H1 (cell line): ENCODE measurements around the gene FKBP2. TPM values are rescaled to one million over a fixed set of nuclear protein-coding genes. Genes with fewer than 3 reads are reported as not detected.

Source experiments
- BCL11A ChIP-seq, 2 experiments: IDR thresholded peaks; one replicate each; pipeline ENCODE4 v1.6.1; 2011; ENCODE audit warnings: low read depth in 2 of 2, low read length in 2 of 2, mild to moderate bottlenecking in 2 of 2
- CHD1 ChIP-seq: IDR thresholded peaks from 2 replicates; pipeline ENCODE4 v1.6.1; 2012; ENCODE audit warnings: low read depth, low read length, improper control_type of control experiment
- CHD2 ChIP-seq: IDR thresholded peaks from 2 replicates; pipeline ENCODE4 v1.6.1; 2012; ENCODE audit warnings: low read length, improper control_type of control experiment
- EP300 ChIP-seq, 2 experiments: IDR thresholded peaks; 1 replicate in 1 of 2; 2 replicates in 1 of 2; pipeline ENCODE4 v1.6.1; 2011 to 2012; ENCODE audit warnings: low read depth in 2 of 2, low read length in 2 of 2, mild to moderate bottlenecking in 2 of 2, borderline replicate concordance in 1 of 2, inconsistent platforms in 1 of 2, moderate library complexity in 1 of 2
- FOSL1 ChIP-seq: IDR thresholded peaks from 2 replicates; pipeline ENCODE4 v1.6.1; 2011; ENCODE audit warnings: mild to moderate bottlenecking, low read depth, low read length, moderate library complexity; ENCODE audit not compliant: insufficient read depth
- HDAC2 ChIP-seq, 2 experiments: fragments of 300-600 bp in 1 of 2; sonication (generic) in 1 of 2; IDR thresholded peaks; 2 replicates each; pipeline ENCODE4 v1.6.1; 2011 to 2012; ENCODE audit warnings: low read depth in 2 of 2, low read length in 2 of 2, mild to moderate bottlenecking in 2 of 2, moderate library complexity in 2 of 2, borderline replicate concordance in 1 of 2, inconsistent platforms in 1 of 2
- KDM5A ChIP-seq: fragments of 200-600 bp; IDR thresholded peaks from 2 replicates; pipeline ENCODE4 v1.7.1; 2012; ENCODE audit warnings: mild to moderate bottlenecking, low read length, inconsistent platforms, mixed read lengths
- NRF1 ChIP-seq: IDR thresholded peaks from 2 replicates; pipeline ENCODE4 v1.6.1; 2011; ENCODE audit warnings: mild to moderate bottlenecking, low read depth, low read length, improper control_type of control experiment
- PHF8 ChIP-seq: fragments of 200-600 bp; sonication (generic); conservative IDR thresholded peaks from 2 replicates; pipeline ENCODE4 v1.7.1; 2012; ENCODE audit warnings: low read depth, mild to moderate bottlenecking, inconsistent platforms, low read length, moderate library complexity
- POLR2A ChIP-seq, 2 experiments: IDR thresholded peaks; 1 replicate in 1 of 2; 2 replicates in 1 of 2; pipeline ENCODE4 v1.6.1; 2011; ENCODE audit warnings: low read depth in 2 of 2, low read length in 2 of 2, mild to moderate bottlenecking in 2 of 2; ENCODE audit errors: control extremely low read depth in 1 of 2
- RNF2 ChIP-seq: fragments of 200-900, 300-1000 bp; sonication (generic); IDR thresholded peaks from 2 replicates; pipeline ENCODE4 v1.7.1; 2016; ENCODE audit warnings: borderline replicate concordance, low read depth, mild to moderate bottlenecking, antibody characterized with exemption, low read length; ENCODE audit not compliant: poor library complexity, severe bottlenecking; ENCODE audit errors: missing control alignments
- SIX5 ChIP-seq: IDR thresholded peaks from 2 replicates; pipeline ENCODE4 v1.6.1; 2011; ENCODE audit warnings: mild to moderate bottlenecking, low read depth, low read length
- SP2 ChIP-seq: IDR thresholded peaks from 2 replicates; pipeline ENCODE4 v1.6.1; 2012; ENCODE audit warnings: mild to moderate bottlenecking, low read length, inconsistent platforms
- TBP ChIP-seq: IDR thresholded peaks from 2 replicates; pipeline ENCODE4 v1.6.1; 2011; ENCODE audit warnings: low read depth, low read length, improper control_type of control experiment
- YY1 ChIP-seq: IDR thresholded peaks from 2 replicates; pipeline ENCODE4 v1.6.1; 2011; ENCODE audit warnings: low read depth, mild to moderate bottlenecking, low read length
- polyA plus RNA-seq, 7 experiments: library from polyadenylated mRNA; depleted of rRNA in 3 of 7; stranded (reverse) in 5 of 7; unstranded in 2 of 7; fragments of >200 nt in 5 of 7; fragments of 200-250 nt in 2 of 7; gene quantifications; 1 replicate in 5 of 7; 2 replicates in 1 of 7; 4 replicates in 1 of 7; pipeline versions ENCODE4 v1.2.1 to v1.2.3, GENCODE V29; 2011 to 2013; ENCODE audit warnings: missing spikeins in 2 of 7, mixed read lengths in 2 of 7
- total RNA-seq: library from RNA; stranded (reverse); fragmentation: NEBNext Ultra II Directional; extraction: Animal tissue kit (Norgen Biotek cat#: 25700); gene quantifications from 2 replicates; pipeline ENCODE4 v1.2.1, GENCODE V29; 2021
- TF ChIP-seq, protein P1 (sequence below): IDR thresholded peaks from 2 replicates; pipeline ENCODE4 v1.6.1; 2012; ENCODE audit warnings: low read length, inconsistent platforms

FKBP2 gene
- total and polyA plus RNA-seq, 2 of the 8 experiments (the other 6 are each of a cell fraction or from before 2014, with no cell fraction given) = 41.7 to 52.5 TPM

- TF ChIP-seq, protein P1, sequence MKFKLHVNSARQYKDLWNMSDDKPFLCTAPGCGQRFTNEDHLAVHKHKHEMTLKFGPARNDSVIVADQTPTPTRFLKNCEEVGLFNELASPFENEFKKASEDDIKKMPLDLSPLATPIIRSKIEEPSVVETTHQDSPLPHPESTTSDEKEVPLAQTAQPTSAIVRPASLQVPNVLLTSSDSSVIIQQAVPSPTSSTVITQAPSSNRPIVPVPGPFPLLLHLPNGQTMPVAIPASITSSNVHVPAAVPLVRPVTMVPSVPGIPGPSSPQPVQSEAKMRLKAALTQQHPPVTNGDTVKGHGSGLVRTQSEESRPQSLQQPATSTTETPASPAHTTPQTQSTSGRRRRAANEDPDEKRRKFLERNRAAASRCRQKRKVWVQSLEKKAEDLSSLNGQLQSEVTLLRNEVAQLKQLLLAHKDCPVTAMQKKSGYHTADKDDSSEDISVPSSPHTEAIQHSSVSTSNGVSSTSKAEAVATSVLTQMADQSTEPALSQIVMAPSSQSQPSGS = no peak
- no peak for TF ChIP-seq FOSL1
- no peak for TF ChIP-seq HDAC2 (IDR thresholded peaks at IDR 0.05; ENCODE audit: borderline replicate concordance in 1 of 2, low read depth in 2 of 2, low read length in 2 of 2)
- no peak for TF ChIP-seq CHD1
- TF ChIP-seq NRF1 = no peak
- TF ChIP-seq EP300 (IDR thresholded peaks at IDR 0.05; ENCODE audit: borderline replicate concordance in 1 of 2, low read depth in 2 of 2, low read length in 2 of 2) = no peak
- TF ChIP-seq KDM5A = no peak
- no peak for TF ChIP-seq SIX5
- TF ChIP-seq POLR2A (IDR thresholded peaks at IDR 0.05; ENCODE audit: control extremely low read depth in 1 of 2, low read depth in 2 of 2, low read length in 2 of 2) = peak in 1 of 2 experiments; percentile 25; a peak in 1 of 3 replicates
- no peak for TF ChIP-seq PHF8
- no peak for TF ChIP-seq BCL11A (IDR thresholded peaks at IDR 0.05; ENCODE audit: low read depth in 2 of 2, low read length in 2 of 2)
- TF ChIP-seq RNF2 = no peak
- peak; percentile 39; the same call in 1 of the 2 replicates for TF ChIP-seq SP2
- 0 out of 2 replicates have a peak, but pooled peaks have one; percentile 30 for TF ChIP-seq YY1
- TF ChIP-seq CHD2 = peak; percentile 73; the same call in 1 of the 2 replicates
- TF ChIP-seq TBP = peak; percentile 52; the same call in 1 of the 2 replicates
These were observed 43.4 kb downstream of the FKBP2 start, which contains the start of gene BAD (continued) for GRCh38 chr11:64284048-64284961.
